Thoracic aorta (tissue), 2 donors: Measurements from ENCODE around the gene FER. TPM values are rescaled to one million over a fixed set of nuclear protein-coding genes. Genes with fewer than 3 reads are reported as not detected.
"Not testable (repeated sequence)": the region's sequence is repeated elsewhere in the genome, so short reads cannot be mapped to it uniquely, and the experiment has no call there.

Experiments
- ATAC-seq: fragments of 150-250 bp; one replicate; pipeline ENCODE4 v1.8.0; 2017; ENCODE audit warnings: low read depth; ENCODE audit not compliant: insufficient number of reproducible peaks, low FRiP score
- DNase-seq: peaks from one replicate; pipeline ENCODE4 v3.0.0-alpha.2; 2020; ENCODE audit warnings: low spot score
- H3K27ac ChIP-seq, 2 donors: fragments of 200-600 bp; sonication (generic); 1 replicate in 1 of 2; 2 replicates in 1 of 2; pipeline ENCODE4 v1.5.1; 2016; ENCODE audit warnings: mild to moderate bottlenecking in 2 of 2, moderate library complexity in 2 of 2
- H3K27me3 ChIP-seq: fragments of 200-600 bp; sonication (generic); replicated peaks from 2 replicates; pipeline ENCODE4 v1.6.0; 2016; ENCODE audit warnings: mild to moderate bottlenecking; ENCODE audit not compliant: insufficient read depth
- H3K36me3 ChIP-seq: fragments of 200-600 bp; sonication (generic); one replicate; pipeline ENCODE4 v1.5.1; 2016
- H3K4me1 ChIP-seq, 2 donors: fragments of 200-600 bp; sonication (generic); 1 replicate in 1 of 2; 2 replicates in 1 of 2; pipeline versions ENCODE4 v1.5.1 to v1.6.0; 2016; ENCODE audit warnings: low read depth in 2 of 2, mild to moderate bottlenecking in 1 of 2; ENCODE audit not compliant: control insufficient read depth in 1 of 2
- H3K4me3 ChIP-seq: fragments of 200-600 bp; sonication (generic); 2 replicates; pipeline ENCODE4 v1.5.1; 2016; ENCODE audit warnings: mild to moderate bottlenecking
- H3K9me3 ChIP-seq: fragments of 200-600 bp; sonication (generic); 2 replicates; pipeline ENCODE4 v1.5.1; 2016
- CTCF ChIP-seq: fragments of 200-600 bp; sonication (generic); IDR thresholded peaks from one replicate; pipeline ENCODE4 v1.5.1; 2019; ENCODE audit warnings: antibody characterized with exemption
- total RNA-seq, 2 donors: library from RNA; depleted of rRNA; stranded (reverse); fragments of >200 nt; gene quantifications; one replicate each; pipeline versions ENCODE4 v1.1.0 to v1.2.3, GENCODE V29; 2016

Gene FER
- total RNA-seq, 2 donors from 2014 or later = 15.6 to 38.1 TPM

GRCh38 chr5:109022056-109022455, 274.4 kb downstream of the FER start:
- ATAC-seq = no peak

GRCh38 chr5:109025729-109026128, 278.0 kb downstream of the FER start:
- not testable (repeated sequence) for H3K36me3 ChIP-seq, H3K27ac ChIP-seq, H3K4me3 ChIP-seq, ATAC-seq, DNase-seq, H3K27me3 ChIP-seq, H3K4me1 ChIP-seq, H3K9me3 ChIP-seq

More at GRCh38 chr5:109022056-109022455, 274.4 kb downstream of the FER start:
- Histone ChIP-seq H3K36me3 (no peaks in the 10 kb centered on the region), H3K4me3 (no peak overlapping the region), H3K27me3 (no peaks in the 10 kb centered on the region), H3K4me1 (no peaks in the 10 kb centered on the region), H3K27ac (no peak overlapping the region), H3K9me3 (no peaks in the 10 kb centered on the region)
- no peak for DNase-seq
- TF ChIP-seq CTCF = no peak

- Histone ChIP-seq H3K4me1 (no peaks in the 10 kb centered on the region), H3K27ac (no peak overlapping the region), H3K9me3 (no peaks in the 10 kb centered on the region), H3K4me3 (no peak overlapping the region), H3K36me3 (no peaks in the 10 kb centered on the region), H3K27me3 (no peaks in the 10 kb centered on the region)
- ATAC-seq (no peak), DNase-seq (no peak)
- no peak for TF ChIP-seq CTCF
Observed at GRCh38 chr5:109027983-109028607, 280.4 kb downstream of the FER start.

GRCh38 chr5:109028608-109029299, 281.1 kb downstream of the FER start:
- no peaks in the 10 kb centered on the region for H3K27me3 ChIP-seq
- no peak overlapping the region for H3K4me3 ChIP-seq
- no peaks in the 10 kb centered on the region for H3K36me3 ChIP-seq
- H3K27ac ChIP-seq = no peak overlapping the region
- TF ChIP-seq CTCF = no peak
- ATAC-seq (no peak), DNase-seq (no peak)
- no peaks in the 10 kb centered on the region for H3K4me1 ChIP-seq
- H3K9me3 ChIP-seq = no peaks in the 10 kb centered on the region

GRCh38 chr5:109029847-109030246, 282.1 kb downstream of the FER start:
- Histone ChIP-seq H3K4me3 (no peak overlapping the region), H3K9me3 (no peaks in the 10 kb centered on the region), H3K4me1 (no peaks in the 10 kb centered on the region), H3K27ac (no peak overlapping the region), H3K27me3 (no peaks in the 10 kb centered on the region), H3K36me3 (no peaks in the 10 kb centered on the region)
- no peak for DNase-seq
- TF ChIP-seq CTCF = no peak
- ATAC-seq = no peak
